Measurements from ENCODE around the gene FLYWCH2. TPM values are rescaled to one million over a fixed set of nuclear protein-coding genes. Genes with fewer than 3 reads are reported as not detected.
A peak's percentile ranks its signal among the peaks of the same experiment; 100 is the strongest.

FLYWCH2 gene
- total RNA-seq, 1 experiment from 2014 or later = 176 TPM

GRCh38 chr16:2848933-2849725 is 33.9 kb upstream of the FLYWCH2 start:
- Histone ChIP-seq H3K36me3 (no peaks in the 10 kb centered on the region), H3K27me3 (no peaks in the 10 kb centered on the region), H3K9me3 (peaks cover 4% of the 10 kb centered on the region; the same call in 1 of the 2 replicates), H3K4me3 (no peak overlapping the region)
- DNase-seq = no peak

DNA sequence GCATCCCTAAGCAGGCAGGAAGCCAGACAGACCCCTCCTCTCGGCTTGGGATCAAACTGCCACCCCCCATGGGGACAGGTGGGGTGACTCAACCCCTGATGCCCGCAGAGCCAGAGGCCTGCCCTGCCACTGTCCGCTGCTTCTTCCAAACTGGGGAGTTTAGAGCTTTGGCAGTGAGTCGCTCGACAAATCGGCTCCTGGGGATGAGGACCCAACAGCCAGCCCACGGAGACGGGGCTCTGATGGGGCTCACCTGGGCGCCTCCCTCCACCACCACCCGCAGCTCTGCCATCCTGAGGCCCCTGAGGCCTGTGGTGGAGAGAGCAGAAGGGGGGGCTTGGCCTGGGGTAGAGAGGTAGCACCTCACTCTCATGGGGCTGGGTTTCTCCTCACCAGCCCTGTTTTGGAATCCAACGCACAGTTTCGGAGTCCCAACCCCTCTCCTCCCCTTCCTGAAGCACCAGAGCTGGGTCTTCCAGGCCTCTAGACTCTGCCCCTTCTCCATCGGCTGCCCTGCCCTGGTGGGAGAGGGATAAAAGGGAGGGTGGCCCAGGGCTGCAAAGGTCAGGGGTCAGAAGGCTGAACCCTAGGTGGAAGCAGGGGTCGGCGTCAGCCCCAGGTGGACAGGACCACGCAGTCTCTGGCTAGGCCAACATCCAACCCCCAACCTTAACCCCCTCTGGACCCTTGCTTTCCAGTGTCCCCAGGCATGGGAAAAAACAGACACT is 30.8 kb upstream of the FLYWCH2 start:
- no peak for DNase-seq

DNA sequence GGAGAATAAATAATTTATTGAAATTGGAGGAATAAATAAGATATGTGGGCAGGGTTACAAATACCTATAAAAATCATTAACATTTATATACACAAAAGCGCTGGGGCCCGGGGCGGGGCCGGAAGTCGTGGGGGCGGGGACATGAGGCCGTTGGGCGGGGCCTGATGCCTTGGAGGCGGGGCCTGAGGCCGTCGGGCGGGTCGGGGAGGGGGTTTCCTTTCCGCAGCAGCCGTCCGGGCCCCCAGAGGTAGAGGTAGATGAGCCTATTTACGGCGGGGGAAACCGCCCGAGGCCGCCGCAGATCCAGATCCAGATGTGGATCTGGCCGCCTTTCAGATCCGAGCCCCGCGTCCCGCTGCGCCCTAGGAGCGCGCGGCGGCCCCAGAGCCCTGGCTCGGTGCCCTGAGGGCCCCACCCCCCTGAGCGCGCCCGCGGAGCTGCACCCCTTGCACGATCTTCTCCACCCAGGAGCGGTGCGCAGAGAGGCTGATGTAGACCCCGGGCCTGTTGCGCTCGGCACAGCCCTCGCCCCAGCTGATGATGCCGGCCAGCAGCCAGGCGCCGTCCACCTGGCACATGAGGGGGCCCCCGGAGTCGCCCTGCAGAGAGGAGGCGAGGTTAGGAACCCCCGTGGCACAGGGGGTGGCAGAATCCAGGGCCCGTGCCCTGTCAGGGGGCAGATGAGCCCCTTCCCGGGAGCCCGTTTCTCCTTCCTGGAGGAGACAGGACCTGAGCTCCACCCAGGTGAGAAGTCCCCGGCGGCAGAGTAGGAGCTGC is 30.1 kb upstream of the FLYWCH2 start:
- no peak for DNase-seq
- Histone ChIP-seq H3K9me3 (peaks cover 12% of the 10 kb centered on the region), H3K27me3 (no peaks in the 10 kb centered on the region), H3K4me3 (no peak overlapping the region), H3K36me3 (no peaks in the 10 kb centered on the region)

More for the DNA sequence above, 30.8 kb upstream of the FLYWCH2 start:
- H3K36me3 ChIP-seq = no peaks in the 10 kb centered on the region
- H3K9me3 ChIP-seq = peaks cover 12% of the 10 kb centered on the region
- no peaks in the 10 kb centered on the region for H3K27me3 ChIP-seq
- H3K4me3 ChIP-seq = no peak overlapping the region

- H3K9me3 ChIP-seq = peaks cover 12% of the 10 kb centered on the region
- no peak overlapping the region for H3K4me3 ChIP-seq
- DNase-seq = no peak
- H3K27me3 ChIP-seq = no peaks in the 10 kb centered on the region
- no peaks in the 10 kb centered on the region for H3K36me3 ChIP-seq
These were observed 29.4 kb upstream of the FLYWCH2 start for GRCh38 chr16:2853531-2854073.

- no peaks in the 10 kb centered on the region for H3K36me3 ChIP-seq
- H3K9me3 ChIP-seq = peaks cover 12% of the 10 kb centered on the region
- no peak overlapping the region for H3K4me3 ChIP-seq
- H3K27me3 ChIP-seq = no peaks in the 10 kb centered on the region
- no peak for DNase-seq
These were observed 28.2 kb upstream of the FLYWCH2 start for GRCh38 chr16:2854700-2855309.

- Histone ChIP-seq H3K36me3 (no peaks in the 10 kb centered on the region), H3K9me3 (peaks cover 12% of the 10 kb centered on the region), H3K27me3 (no peaks in the 10 kb centered on the region), H3K4me3 (no peak overlapping the region)
- no peak for DNase-seq
These were observed 27.5 kb upstream of the FLYWCH2 start for GRCh38 chr16:2855536-2855935.

DNA sequence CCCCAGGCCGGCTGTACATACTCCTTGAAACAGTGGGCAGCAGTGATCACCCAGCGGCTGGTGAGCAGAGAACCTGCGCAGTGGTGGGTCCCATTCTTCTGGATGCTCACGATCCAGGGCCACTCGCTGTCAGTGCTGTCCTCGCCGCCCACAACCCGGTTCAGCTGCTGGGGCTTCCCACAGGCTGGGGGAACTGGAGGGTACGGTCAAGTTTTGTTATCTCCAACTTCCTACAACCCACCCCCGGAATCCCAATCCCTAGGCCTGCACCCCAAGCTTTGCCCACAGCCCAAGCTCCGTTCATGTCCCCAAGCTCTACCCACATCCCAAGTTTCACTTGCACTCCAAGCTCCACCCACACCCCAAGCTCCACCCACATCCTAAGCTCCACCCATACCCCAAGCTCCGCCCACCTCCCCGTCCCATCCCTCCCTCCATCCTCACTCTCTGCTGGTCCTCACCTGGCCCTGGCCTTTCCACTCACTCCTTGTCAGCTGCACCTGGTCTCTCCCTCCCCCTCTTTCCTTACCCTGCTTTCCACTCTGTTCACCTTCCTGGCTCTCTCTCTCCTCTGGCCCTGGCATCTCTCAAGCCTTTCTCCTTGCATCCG is 26.8 kb upstream of the FLYWCH2 start:
- H3K9me3 ChIP-seq = peaks cover 12% of the 10 kb centered on the region
- no peak overlapping the region for H3K4me3 ChIP-seq
- no peaks in the 10 kb centered on the region for H3K27me3 ChIP-seq
- no peak for DNase-seq
- no peaks in the 10 kb centered on the region for H3K36me3 ChIP-seq

DNA sequence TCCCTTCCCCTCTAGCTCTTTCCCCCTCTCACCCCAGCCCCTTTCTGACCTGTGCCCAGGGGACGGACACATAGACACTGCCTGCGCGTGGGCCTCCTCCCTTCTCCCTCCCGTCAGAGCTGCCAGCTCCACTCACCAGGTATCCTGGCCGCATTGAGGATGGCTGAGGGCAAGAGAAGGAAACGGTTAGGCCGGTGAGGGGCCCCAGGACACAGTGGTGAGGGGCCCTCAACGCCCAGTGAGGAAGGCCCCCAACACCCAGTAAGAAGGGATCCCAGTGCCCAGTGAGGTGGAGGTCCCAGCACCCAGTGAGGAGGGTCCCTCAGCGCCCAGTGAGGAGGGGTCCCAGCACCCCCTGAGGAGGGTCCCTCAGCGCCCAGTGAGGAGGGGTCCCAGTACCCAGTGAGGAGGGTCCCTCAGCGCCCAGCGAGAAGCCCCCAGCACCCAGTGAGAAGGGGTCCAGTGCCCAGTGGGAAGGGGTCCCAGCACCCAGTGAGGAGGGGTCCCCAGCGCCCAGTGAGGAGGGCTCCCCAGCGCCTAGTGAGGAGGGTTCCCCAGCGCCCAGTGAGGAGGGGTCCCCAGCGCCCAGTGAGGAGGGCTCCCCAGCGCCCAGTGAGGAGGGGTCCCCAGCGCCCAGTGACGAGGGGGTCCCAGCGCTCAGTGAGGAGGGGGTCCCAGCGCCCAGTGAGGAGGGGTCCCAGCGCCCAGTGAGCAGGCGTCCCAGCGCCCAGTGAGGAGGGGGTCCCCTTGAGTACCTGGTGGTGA is 26.1 kb upstream of the FLYWCH2 start:
- Histone ChIP-seq H3K27me3 (no peaks in the 10 kb centered on the region), H3K9me3 (peaks cover 12% of the 10 kb centered on the region), H3K4me3 (no peak overlapping the region), H3K36me3 (no peaks in the 10 kb centered on the region)
- no peak for DNase-seq

DNA sequence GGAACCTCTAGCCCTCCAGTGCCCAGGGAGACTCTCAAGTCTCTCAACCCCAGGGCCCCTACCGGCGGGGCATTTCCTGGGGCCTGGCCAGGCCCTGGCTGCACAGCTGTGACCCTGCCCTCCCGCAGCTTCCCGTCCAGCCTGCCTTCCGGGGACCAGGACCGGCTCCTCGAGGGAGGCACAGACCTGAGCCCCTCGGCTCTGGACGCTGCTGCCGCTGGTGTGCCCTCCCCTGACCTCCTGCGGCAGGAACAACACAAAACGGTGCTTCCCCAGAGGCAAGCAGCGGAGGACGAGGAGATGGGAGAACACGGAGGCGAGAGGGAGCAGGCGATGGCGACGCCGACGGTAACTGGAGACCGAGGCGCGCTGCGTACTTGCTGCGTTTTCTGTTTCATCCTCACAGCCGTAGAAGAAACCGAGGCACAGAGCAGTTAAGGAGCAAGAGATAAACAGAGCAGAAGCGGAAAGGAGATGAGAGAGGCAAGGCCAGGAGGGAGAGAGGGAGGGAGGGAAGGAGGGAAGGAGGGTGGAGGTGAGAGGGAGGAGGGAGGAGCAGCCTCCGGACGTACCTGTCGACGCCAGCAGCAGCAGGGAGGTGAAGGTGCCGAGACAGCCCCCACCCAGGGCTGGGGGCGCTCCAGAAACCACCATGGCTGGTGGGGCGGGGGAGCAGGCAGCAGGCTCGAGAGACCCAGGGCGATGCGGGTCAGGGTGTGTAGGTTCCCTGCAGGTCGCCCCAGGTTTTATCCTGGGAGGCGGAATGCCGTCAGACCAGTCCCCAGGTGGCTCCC is 25.4 kb upstream of the FLYWCH2 start, which contains the start of gene PRSS22:
PRSS22 (minus strand) TSS at position 720 of the 794 bp plus-strand sequence; CDS start at position 654, 66 bp downstream.
- Histone ChIP-seq H3K4me3 (no peak within 1 kb of the TSS), H3K36me3 (no peaks in the 10 kb centered on the region), H3K9me3 (peaks cover 12% of the 10 kb centered on the region), H3K27me3 (no peaks in the 10 kb centered on the region)
- DNase-seq = no peak

DNA sequence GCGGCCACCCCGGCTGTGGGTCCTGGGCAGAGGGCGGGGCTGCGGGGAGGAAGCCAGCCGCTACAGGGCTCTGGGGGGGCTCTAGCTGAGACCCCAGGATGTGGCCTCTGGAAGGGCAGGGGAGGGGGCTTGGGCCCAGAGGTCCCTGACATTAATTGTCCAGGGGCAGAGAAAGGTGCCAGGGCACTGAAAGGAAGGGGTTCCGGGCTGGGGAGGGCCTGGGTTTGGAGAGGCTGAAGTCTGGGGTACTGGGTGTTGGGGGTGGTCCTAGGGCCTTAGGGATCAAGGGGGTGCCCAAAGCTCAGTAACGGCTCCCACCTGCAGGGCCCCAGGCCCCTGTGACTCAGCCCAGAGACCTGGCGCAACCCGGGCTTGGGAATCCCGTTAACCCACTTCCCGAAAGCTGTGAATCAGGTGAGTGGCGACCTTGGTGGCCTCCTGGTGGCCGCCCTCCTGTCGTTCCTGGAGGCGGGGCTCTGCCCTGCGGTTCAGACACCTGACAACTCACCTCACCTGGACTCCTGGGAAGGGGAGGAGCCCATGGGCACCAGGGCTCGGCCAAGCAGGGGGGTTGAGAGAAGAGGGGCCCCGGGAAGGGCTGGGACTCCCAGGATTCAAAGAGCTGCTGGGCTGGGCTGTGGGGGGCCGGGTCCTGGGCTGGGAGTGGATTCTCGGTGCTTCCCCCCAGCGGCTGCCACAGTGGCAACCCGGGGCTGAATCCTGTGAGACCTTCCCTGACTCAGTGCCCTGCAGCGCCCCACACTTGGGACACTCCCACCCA is 24.6 kb upstream of the FLYWCH2 start:
- Histone ChIP-seq H3K9me3 (peaks cover 12% of the 10 kb centered on the region), H3K36me3 (no peaks in the 10 kb centered on the region), H3K4me3 (no peak overlapping the region), H3K27me3 (no peaks in the 10 kb centered on the region)
- no peak for DNase-seq

DNA sequence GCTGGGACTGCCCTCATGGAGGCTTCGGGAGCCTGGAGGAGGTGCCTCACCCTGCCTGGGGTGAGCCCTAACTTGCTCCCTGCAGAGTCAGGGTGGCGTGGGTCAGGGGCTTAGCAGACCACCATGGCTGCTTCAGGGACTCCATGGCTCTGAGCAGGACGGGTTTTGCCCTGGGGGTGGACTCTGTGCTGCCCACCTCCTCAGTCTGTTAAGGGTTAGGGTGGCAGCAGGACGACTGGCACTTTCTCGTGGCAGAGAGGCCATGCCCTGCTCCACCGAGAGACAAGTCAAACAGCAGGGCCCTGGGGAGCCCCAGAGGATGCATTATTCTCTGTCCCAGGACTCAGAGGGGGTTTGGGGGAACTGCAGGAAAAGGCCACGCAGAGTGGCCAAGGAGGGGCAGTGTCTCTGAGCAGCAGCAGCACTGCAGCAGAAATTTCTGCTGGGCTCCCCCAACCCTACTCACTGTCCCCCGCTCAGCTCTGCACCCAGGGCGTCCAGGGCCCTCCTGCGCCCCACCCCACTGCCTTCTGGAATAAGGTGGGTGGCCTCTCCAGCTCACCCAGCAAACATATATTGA is 23.2 kb upstream of the FLYWCH2 start:
- peaks cover 2% of the 10 kb centered on the region for H3K9me3 ChIP-seq
- H3K27me3 ChIP-seq = no peaks in the 10 kb centered on the region
- no peaks in the 10 kb centered on the region for H3K36me3 ChIP-seq
- H3K4me3 ChIP-seq = no peak overlapping the region
- DNase-seq = no peak

DNA sequence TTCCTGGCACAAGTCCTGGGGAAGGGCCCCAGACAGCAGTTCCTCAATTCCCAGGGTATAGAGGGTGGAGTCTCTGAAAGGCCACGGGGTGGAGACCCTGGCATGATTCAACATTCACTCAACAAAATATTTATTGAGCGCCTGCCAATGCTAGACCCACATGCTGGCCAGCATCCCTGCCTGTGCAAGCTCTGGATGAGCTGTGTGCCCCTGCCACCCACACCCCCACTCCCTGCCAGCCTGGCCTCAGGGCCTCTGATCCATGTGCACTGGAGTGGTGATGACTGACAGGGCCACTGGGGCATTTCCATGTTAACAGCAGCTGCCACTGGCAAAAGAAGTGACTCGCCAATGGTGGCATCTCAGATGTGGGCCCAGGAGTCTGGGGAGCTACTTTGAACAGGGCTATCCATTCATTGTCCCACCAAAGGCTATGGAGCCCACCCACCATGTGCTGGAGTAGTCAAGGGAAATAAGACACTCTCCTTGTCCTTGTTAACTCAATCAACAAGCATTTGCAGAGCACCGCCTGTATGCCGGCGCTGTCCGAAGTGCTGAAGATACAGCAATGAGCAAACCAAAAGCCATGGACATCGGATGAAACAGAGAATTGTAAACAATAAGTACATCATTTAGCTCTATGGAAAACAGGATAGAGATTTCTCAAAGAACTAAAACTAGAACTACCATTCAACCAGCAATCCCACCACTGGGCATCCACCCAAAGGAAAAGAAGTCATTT is 22.0 kb upstream of the FLYWCH2 start:
- H3K36me3 ChIP-seq = no peaks in the 10 kb centered on the region
- no peaks in the 10 kb centered on the region for H3K9me3 ChIP-seq
- H3K4me3 ChIP-seq = no peak overlapping the region
- peak; percentile 93 for DNase-seq
- no peaks in the 10 kb centered on the region for H3K27me3 ChIP-seq

GRCh38 chr16:2865651-2866050 is 17.4 kb upstream of the FLYWCH2 start:
- H3K36me3 ChIP-seq = no peaks in the 10 kb centered on the region
- H3K4me3 ChIP-seq = no peak overlapping the region
- H3K9me3 ChIP-seq = no peaks in the 10 kb centered on the region
- H3K27me3 ChIP-seq = no peaks in the 10 kb centered on the region
- no peak for DNase-seq

All from MG63 (cell line).